Measurements from ENCODE around the gene KRTAP2-4. TPM values are rescaled to one million over a fixed set of nuclear protein-coding genes. Genes with fewer than 3 reads are reported as not detected.
"Not testable (repeated sequence)": the region's sequence is repeated elsewhere in the genome, so short reads cannot be mapped to it uniquely, and the experiment has no call there.

Gene KRTAP2-4
- total RNA-seq, 1 experiment from 2014 or later, result not detected

DNA sequence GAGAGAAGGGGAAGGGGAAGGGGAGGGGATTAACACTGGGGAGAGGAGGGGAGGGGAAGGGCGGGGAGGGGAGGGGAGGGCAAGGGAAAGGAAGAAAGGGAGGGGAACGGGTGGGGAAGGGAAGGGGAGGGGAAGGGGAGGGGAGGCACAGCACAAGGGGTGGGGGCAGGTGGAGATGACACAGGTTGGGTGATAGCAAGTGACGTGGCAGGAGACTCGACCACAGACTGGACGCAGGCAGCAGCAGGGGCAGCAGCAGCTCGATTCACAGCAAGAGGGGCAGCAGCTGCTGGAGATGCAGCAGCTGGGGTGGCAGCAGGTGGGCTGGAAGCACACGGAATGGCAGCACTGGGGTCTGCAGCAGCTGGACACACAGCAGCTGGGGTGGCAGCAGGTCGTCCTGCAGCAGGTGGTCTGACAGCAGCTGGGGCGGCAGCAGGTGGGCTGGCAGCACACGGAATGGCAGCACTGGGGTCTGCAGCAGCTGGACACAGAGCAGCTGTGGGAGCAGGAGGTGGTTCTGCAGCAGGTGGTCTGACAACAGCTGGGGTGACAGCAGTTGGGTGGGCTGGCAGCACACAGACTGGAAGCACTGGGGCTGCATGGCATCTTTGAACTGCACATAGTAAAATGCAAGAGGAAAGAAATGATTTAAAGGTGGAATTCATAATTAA is 36.0 kb upstream of the KRTAP2-4 start, which contains the start of gene KRTAP4-16:
Gene KRTAP4-16, minus strand, starts transcription at position 624 of the 674 bp plus-strand sequence. Its CDS starts 0 bp downstream, at position 624.
- TF ChIP-seq, protein P1, sequence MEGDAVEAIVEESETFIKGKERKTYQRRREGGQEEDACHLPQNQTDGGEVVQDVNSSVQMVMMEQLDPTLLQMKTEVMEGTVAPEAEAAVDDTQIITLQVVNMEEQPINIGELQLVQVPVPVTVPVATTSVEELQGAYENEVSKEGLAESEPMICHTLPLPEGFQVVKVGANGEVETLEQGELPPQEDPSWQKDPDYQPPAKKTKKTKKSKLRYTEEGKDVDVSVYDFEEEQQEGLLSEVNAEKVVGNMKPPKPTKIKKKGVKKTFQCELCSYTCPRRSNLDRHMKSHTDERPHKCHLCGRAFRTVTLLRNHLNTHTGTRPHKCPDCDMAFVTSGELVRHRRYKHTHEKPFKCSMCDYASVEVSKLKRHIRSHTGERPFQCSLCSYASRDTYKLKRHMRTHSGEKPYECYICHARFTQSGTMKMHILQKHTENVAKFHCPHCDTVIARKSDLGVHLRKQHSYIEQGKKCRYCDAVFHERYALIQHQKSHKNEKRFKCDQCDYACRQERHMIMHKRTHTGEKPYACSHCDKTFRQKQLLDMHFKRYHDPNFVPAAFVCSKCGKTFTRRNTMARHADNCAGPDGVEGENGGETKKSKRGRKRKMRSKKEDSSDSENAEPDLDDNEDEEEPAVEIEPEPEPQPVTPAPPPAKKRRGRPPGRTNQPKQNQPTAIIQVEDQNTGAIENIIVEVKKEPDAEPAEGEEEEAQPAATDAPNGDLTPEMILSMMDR (conservative IDR thresholded peaks at IDR 0.05), result no peak
- H3F3A ChIP-seq (ENCODE audit: insufficient read depth, low read depth), result peaks cover 22% of the 10 kb centered on the region; the same call in 1 of the 2 replicates
- ChIA-PET CTCF (no interaction called here), POLR2A (ENCODE audit: unreplicated experiment) (no interaction called here)
- H3K9me2 ChIP-seq (ENCODE audit: insufficient read depth), result no peaks in the 10 kb centered on the region
- no peaks in the 10 kb centered on the region for H3K27me3 ChIP-seq (ENCODE audit: insufficient read depth, low read depth)
- no peaks in the 10 kb centered on the region for H3K36me3 ChIP-seq (ENCODE audit: low read depth)
- H2AFZ ChIP-seq, result no peak within 1 kb of the TSS
- no peaks in the 10 kb centered on the region for H4K20me1 ChIP-seq (ENCODE audit: insufficient read depth)
- H3K27ac ChIP-seq, result no peak within 1 kb of the TSS
- no peak within 1 kb of the TSS for H3K4me2 ChIP-seq
- intact Hi-C loops (cut with micrococcal nuclease; ENCODE audit: unreplicated experiment), result no loop called here
- H3K4me1 ChIP-seq (replicated peaks; ENCODE audit: insufficient read depth), result peaks cover 47% of the 10 kb centered on the region
- no peaks in the 10 kb centered on the region for H3K9me3 ChIP-seq (ENCODE audit: insufficient read depth, low read depth)
- BruUV-seq (replicated peaks), result no TSS peak
- no peaks in the 10 kb centered on the region for H3K79me2 ChIP-seq (ENCODE audit: low read depth)
- DNase-seq, result no peak
- no peak within 1 kb of the TSS for H3K4me3 ChIP-seq

GRCh38 chr17:41099682-41100480 is 34.2 kb upstream of the KRTAP2-4 start:
- H3K36me3 ChIP-seq (ENCODE audit: low read depth); BruUV-seq (replicated peaks); H3K9me3 ChIP-seq (ENCODE audit: insufficient read depth, low read depth); H3K4me3 ChIP-seq; H3K27me3 ChIP-seq (ENCODE audit: insufficient read depth, low read depth); H4K20me1 ChIP-seq (ENCODE audit: insufficient read depth); H2AFZ ChIP-seq; H3K79me2 ChIP-seq (ENCODE audit: low read depth); H3K9me2 ChIP-seq (ENCODE audit: insufficient read depth); H3K4me2 ChIP-seq: not testable (repeated sequence)
- peak; percentile 56 to 96 for DNase-seq
- peak overlapping the region; percentile 58 for H3K27ac ChIP-seq
- H3K4me1 ChIP-seq (replicated peaks; ENCODE audit: insufficient read depth), result peaks cover 40% of the 10 kb centered on the region
- intact Hi-C loops (cut with micrococcal nuclease; ENCODE audit: unreplicated experiment), result loop anchor here (1.0 kb wide), 1 partner anchor 185 kb away; no protein-coding TSS in a partner anchor
- POLR2A ChIA-PET (ENCODE audit: unreplicated experiment), result interaction anchor here (0.6 kb wide), 2 partner anchors 13 to 186 kb away, joined by 3 read pairs; no protein-coding TSS in a partner anchor
- CTCF ChIA-PET, result interaction anchor here (0.7 kb wide), 1 partner anchor 124 kb away, joined by 4 read pairs; no protein-coding TSS in a partner anchor
- H3F3A ChIP-seq (ENCODE audit: insufficient read depth, low read depth), result peaks cover 19% of the 10 kb centered on the region; the same call in 1 of the 2 replicates

- Histone ChIP-seq H3K9me3 (ENCODE audit: insufficient read depth, low read depth) (no peaks in the 10 kb centered on the region), H3K4me2 (0 out of 2 replicates have a peak overlapping the region, but pooled peaks have one; percentile 37), H3F3A (ENCODE audit: insufficient read depth, low read depth) (peaks cover 7% of the 10 kb centered on the region; the same call in 1 of the 2 replicates), H4K20me1 (ENCODE audit: insufficient read depth) (no peaks in the 10 kb centered on the region), H3K27me3 (ENCODE audit: insufficient read depth, low read depth) (no peaks in the 10 kb centered on the region), H3K9me2 (ENCODE audit: insufficient read depth) (no peaks in the 10 kb centered on the region), H3K4me3 (no peak overlapping the region), H3K27ac (peak overlapping the region; percentile 58; the same call in 1 of the 2 replicates), H3K4me1 (replicated peaks; ENCODE audit: insufficient read depth) (peaks cover 29% of the 10 kb centered on the region), H2AFZ (no peak overlapping the region), H3K36me3 (ENCODE audit: low read depth) (no peaks in the 10 kb centered on the region), H3K79me2 (ENCODE audit: low read depth) (no peaks in the 10 kb centered on the region)
- CTCF ChIA-PET, result no interaction called here
- DNase-seq, result no peak
- intact Hi-C loops (cut with micrococcal nuclease; ENCODE audit: unreplicated experiment), result no loop called here
- no TSS peak for BruUV-seq (replicated peaks)
- POLR2A ChIA-PET (ENCODE audit: unreplicated experiment), result no interaction called here
- TF ChIP-seq, protein P1 (conservative IDR thresholded peaks at IDR 0.05), result no peak
- no peak for TF ChIP-seq EZH2 (IDR thresholded peaks at IDR 0.05; ENCODE audit: low read depth)
Measured at GRCh38 chr17:41098481-41098880, 32.8 kb upstream of the KRTAP2-4 start.
